CD4-positive, alpha-beta memory T cell (primary cell): Measurements from ENCODE around the gene CRACR2B. TPM values are rescaled to one million over a fixed set of nuclear protein-coding genes. Genes with fewer than 3 reads are reported as not detected.
A peak's percentile ranks its signal among the peaks of the same experiment; 100 is the strongest.

Experiments used
- CTCF ChIA-PET: fragments of 350-600 bp; sonication (Branson Sonifier 250); formaldehyde crosslinking; loops from one replicate; lab custom pipeline; 2021; ENCODE audit warnings: inconsistent platforms; ENCODE audit not compliant: partially characterized antibody; lab: Charles Lee
- POLR2A ChIA-PET: fragments of 350-600 bp; sonication (Branson Sonifier 250); formaldehyde crosslinking; loops from one replicate; lab custom pipeline; 2021; ENCODE audit not compliant: partially characterized antibody; lab: Charles Lee
- DNase-seq, 5 donors: peaks; one replicate each; pipeline versions ENCODE4 v3.0.0 to v3.0.0-alpha.2; 2020 to 2022; ENCODE audit warnings: mixed read lengths in 1 of 5
- H3K27ac ChIP-seq: one replicate; pipeline ENCODE4 v1.7.0; 2013; ENCODE audit warnings: low read depth, low read length
- H3K27me3 ChIP-seq: 2 replicates; pipeline ENCODE4 v1.7.0; 2013; ENCODE audit warnings: mild to moderate bottlenecking, low read length, moderate library complexity; ENCODE audit not compliant: insufficient read depth
- H3K36me3 ChIP-seq: 2 replicates; pipeline ENCODE4 v1.7.0; 2013; ENCODE audit warnings: mild to moderate bottlenecking, low read length, moderate library complexity; ENCODE audit not compliant: insufficient read depth
- H3K4me1 ChIP-seq: 2 replicates; pipeline ENCODE4 v1.7.0; 2013; ENCODE audit warnings: mild to moderate bottlenecking, low read length, moderate library complexity; ENCODE audit not compliant: insufficient read depth
- H3K4me3 ChIP-seq, 2 donors: one replicate each; pipeline ENCODE4 v1.7.0; 2013; ENCODE audit warnings: low read length in 2 of 2, mild to moderate bottlenecking in 1 of 2
- H3K9me3 ChIP-seq, 2 donors: one replicate each; pipeline ENCODE4 v1.7.0; 2013; ENCODE audit warnings: low read length in 2 of 2, control low read depth in 1 of 2; ENCODE audit not compliant: control insufficient read depth in 1 of 2
- H3K27ac Mint-ChIP-seq, 7 donors: one replicate each; pipeline ENCODE4 v1.8.0; 2020 to 2021; ENCODE audit warnings: mixed read lengths in 7 of 7, mild to moderate bottlenecking in 6 of 7, inconsistent platforms in 3 of 7, moderate library complexity in 3 of 7
- H3K27me3 Mint-ChIP-seq, 2 donors: one replicate each; pipeline ENCODE4 v1.8.0; 2020 to 2021; ENCODE audit warnings: mixed read lengths in 2 of 2
- H3K36me3 Mint-ChIP-seq, 2 donors: one replicate each; pipeline ENCODE4 v1.8.0; 2020 to 2021; ENCODE audit warnings: mixed read lengths in 2 of 2, inconsistent platforms in 1 of 2, mild to moderate bottlenecking in 1 of 2
- H3K4me1 Mint-ChIP-seq, 4 donors: one replicate each; pipeline ENCODE4 v1.8.0; 2020 to 2021; ENCODE audit warnings: mixed read lengths in 4 of 4, mild to moderate bottlenecking in 1 of 4
- H3K4me3 Mint-ChIP-seq, 8 donors: one replicate each; pipeline ENCODE4 v1.8.0; 2020 to 2021; ENCODE audit warnings: mixed read lengths in 8 of 8, mild to moderate bottlenecking in 7 of 8, moderate library complexity in 6 of 8, inconsistent platforms in 3 of 8
- H3K9me3 Mint-ChIP-seq, 8 donors: one replicate each; pipeline ENCODE4 v1.8.0; 2020 to 2021; ENCODE audit warnings: mixed read lengths in 8 of 8, mild to moderate bottlenecking in 5 of 8, inconsistent platforms in 3 of 8, moderate library complexity in 1 of 8
- intact Hi-C: fragments of 100-400 bp; cut with micrococcal nuclease; formaldehyde crosslinking; loops from one replicate; pipeline ENCODE4 v1.15.1; 2023
- polyA plus RNA-seq, 2 donors: library from polyadenylated mRNA; unstranded; fragments of 300-500 nt; fragmentation: Illumina TruSeq; gene quantifications; one replicate each; pipeline ENCODE4 v1.2.3, GENCODE V29; 2021
- total RNA-seq, 2 experiments: library from RNA; stranded (reverse); gene quantifications; one replicate each; pipeline ENCODE4 v1.2.3, GENCODE V29; 2021

Gene CRACR2B
- total and polyA plus RNA-seq, 4 experiments from 2014 or later = 0.55 TPM; not detected in 3

GRCh38 chr11:792535-792821, 35.2 kb upstream of the CRACR2B start:
- Histone ChIP-seq H3K4me3 (no peak overlapping the region), H3K27me3 (peaks cover 4% of the 10 kb centered on the region), H3K27ac (no peak overlapping the region), H3K4me1 (peaks cover 32% of the 10 kb centered on the region), H3K36me3 (peaks cover 12% of the 10 kb centered on the region), H3K9me3 (no peaks in the 10 kb centered on the region)
- ChIA-PET CTCF (interaction anchor here (1.5 kb wide), 1 partner anchor 9 kb away, joined by 6 read pairs; no protein-coding TSS in a partner anchor), POLR2A (no interaction called here)
- peaks cover 0 to 1% (median 0%) of the 10 kb centered on the region in 8 donors for H3K9me3 Mint-ChIP-seq
- H3K4me3 Mint-ChIP-seq = no peak overlapping the region
- H3K27ac Mint-ChIP-seq = no peak overlapping the region
- no peaks in the 10 kb centered on the region for H3K27me3 Mint-ChIP-seq
- intact Hi-C loops = no loop called here
- no peak for DNase-seq
- peaks cover 5 to 18% (median 10%) of the 10 kb centered on the region in 4 donors for H3K4me1 Mint-ChIP-seq
- peaks cover 0 to 13% of the 10 kb centered on the region in 2 donors for H3K36me3 Mint-ChIP-seq

GRCh38 chr11:792873-793272, 34.8 kb upstream of the CRACR2B start:
- Mint-ChIP-seq H3K9me3 (peaks cover 0 to 1% (median 0%) of the 10 kb centered on the region in 8 donors), H3K4me3 (no peak overlapping the region), H3K36me3 (peaks cover 0 to 13% of the 10 kb centered on the region in 2 donors), H3K4me1 (peaks cover 5 to 19% (median 10%) of the 10 kb centered on the region in 4 donors), H3K27me3 (no peaks in the 10 kb centered on the region), H3K27ac (no peak overlapping the region)
- Histone ChIP-seq H3K4me3 (no peak overlapping the region), H3K36me3 (peaks cover 12% of the 10 kb centered on the region), H3K9me3 (no peaks in the 10 kb centered on the region), H3K4me1 (peaks cover 32% of the 10 kb centered on the region), H3K27ac (no peak overlapping the region), H3K27me3 (peaks cover 4% of the 10 kb centered on the region)
- intact Hi-C loops = no loop called here
- no peak for DNase-seq
- ChIA-PET CTCF (interaction anchor here (1.5 kb wide), 1 partner anchor 10 kb away, joined by 6 read pairs; no protein-coding TSS in a partner anchor), POLR2A (interaction anchor here (1.2 kb wide), 1 partner anchor 15 kb away, joined by 5 read pairs; no protein-coding TSS in a partner anchor)

- peaks cover 5 to 19% (median 10%) of the 10 kb centered on the region in 4 donors for H3K4me1 Mint-ChIP-seq
- peaks cover 4% of the 10 kb centered on the region for H3K27me3 ChIP-seq
- peaks cover 0 to 13% of the 10 kb centered on the region in 2 donors for H3K36me3 Mint-ChIP-seq
- H3K36me3 ChIP-seq = peaks cover 12% of the 10 kb centered on the region
- H3K27ac ChIP-seq = no peak overlapping the region
- intact Hi-C loops = no loop called here
- H3K4me1 ChIP-seq = peaks cover 34% of the 10 kb centered on the region
- POLR2A ChIA-PET = interaction anchor here (1.2 to 1.6 kb wide), 4 partner anchors 10 to 18 kb away, joined by 3 to 5 read pairs (median 4); partner anchors contain the start of gene RPLP2
- peak overlapping the region in 3 of 8 donors; percentile 9 to 50 (median 24) for H3K4me3 Mint-ChIP-seq
- CTCF ChIA-PET = interaction anchor here (1.5 kb wide), 1 partner anchor 10 kb away, joined by 6 read pairs; no protein-coding TSS in a partner anchor
- H3K9me3 ChIP-seq = no peaks in the 10 kb centered on the region
- DNase-seq = no peak
- H3K27ac Mint-ChIP-seq = no peak overlapping the region
- no peaks in the 10 kb centered on the region for H3K27me3 Mint-ChIP-seq
- H3K9me3 Mint-ChIP-seq = peaks cover 0 to 1% (median 0%) of the 10 kb centered on the region in 8 donors
- H3K4me3 ChIP-seq = no peak overlapping the region
Observed at GRCh38 chr11:793556-793955, 34.2 kb upstream of the CRACR2B start.

- peaks cover 36% of the 10 kb centered on the region for H3K4me1 ChIP-seq
- peaks cover 12% of the 10 kb centered on the region for H3K36me3 ChIP-seq
- H3K27ac Mint-ChIP-seq = no peak overlapping the region
- CTCF ChIA-PET = no interaction called here
- POLR2A ChIA-PET = interaction anchor here (1.2 to 1.6 kb wide), 4 partner anchors 9 to 18 kb away, joined by 3 to 5 read pairs (median 4); partner anchors contain the start of gene RPLP2
- peaks cover 0 to 13% of the 10 kb centered on the region in 2 donors for H3K36me3 Mint-ChIP-seq
- peaks cover 5 to 19% (median 10%) of the 10 kb centered on the region in 4 donors for H3K4me1 Mint-ChIP-seq
- intact Hi-C loops = no loop called here
- peaks cover 0 to 1% (median 0%) of the 10 kb centered on the region in 8 donors for H3K9me3 Mint-ChIP-seq
- peaks cover 4% of the 10 kb centered on the region for H3K27me3 ChIP-seq
- H3K4me3 Mint-ChIP-seq = peak overlapping the region in 4 of 8 donors; percentile 10 to 45 (median 37)
- no peak overlapping the region for H3K27ac ChIP-seq
- H3K4me3 ChIP-seq = no peak overlapping the region
- DNase-seq = no peak
- H3K9me3 ChIP-seq = no peaks in the 10 kb centered on the region
- H3K27me3 Mint-ChIP-seq = no peaks in the 10 kb centered on the region
Observed at GRCh38 chr11:794013-794765, 33.5 kb upstream of the CRACR2B start.

GRCh38 chr11:794766-795633, 32.7 kb upstream of the CRACR2B start:
- Histone ChIP-seq H3K4me3 (peak overlapping the region in 1 of 2 donors; percentile 91), H3K36me3 (peaks cover 12% of the 10 kb centered on the region), H3K27ac (peak overlapping the region; percentile 86), H3K9me3 (no peaks in the 10 kb centered on the region), H3K4me1 (peaks cover 32% of the 10 kb centered on the region), H3K27me3 (no peaks in the 10 kb centered on the region)
- H3K36me3 Mint-ChIP-seq = peaks cover 0 to 13% of the 10 kb centered on the region in 2 donors
- no peak for DNase-seq
- peak overlapping the region in 7 of 8 donors; percentile 49 to 92 (median 75) for H3K4me3 Mint-ChIP-seq
- H3K27ac Mint-ChIP-seq = peak overlapping the region in 1 of 7 donors; percentile 48
- CTCF ChIA-PET = interaction anchor here (1.1 to 2.7 kb wide), 2 partner anchors 12 to 29 kb away, joined by 3 to 9 read pairs; no protein-coding TSS in a partner anchor
- peaks cover 0 to 1% (median 0%) of the 10 kb centered on the region in 8 donors for H3K9me3 Mint-ChIP-seq
- peaks cover 5 to 19% (median 10%) of the 10 kb centered on the region in 4 donors for H3K4me1 Mint-ChIP-seq
- intact Hi-C loops = loop anchor here (5.0 kb wide), 3 partner anchors 33 to 238 kb away; partner anchors contain the start of gene AP2A2
- POLR2A ChIA-PET = interaction anchor here (0.8 to 5.1 kb wide), 9 partner anchors 9 to 47 kb away, joined by 3 to 30 read pairs (median 6); partner anchors contain the start of genes GATD1, PNPLA2, RPLP2 and TALDO1
- no peaks in the 10 kb centered on the region for H3K27me3 Mint-ChIP-seq

- peaks cover 0 to 1% (median 0%) of the 10 kb centered on the region in 8 donors for H3K9me3 Mint-ChIP-seq
- ChIA-PET POLR2A (interaction anchor here (0.6 to 5.1 kb wide), 13 partner anchors 8 to 230 kb away, joined by 3 to 30 read pairs (median 6); partner anchors contain the start of genes DEAF1, GATD1, PHRF1 and PIDD1), CTCF (interaction anchor here (1.1 to 2.7 kb wide), 3 partner anchors 13 to 30 kb away, joined by 3 to 9 read pairs (median 4); partner anchors contain the start of gene PNPLA2)
- peak; percentile 72 to 89 (median 76) for DNase-seq
- peaks cover 5 to 19% (median 10%) of the 10 kb centered on the region in 4 donors for H3K4me1 Mint-ChIP-seq
- intact Hi-C loops = loop anchor here (1.0 to 5.0 kb wide), 5 partner anchors 34 to 261 kb away; partner anchors contain the start of genes AP2A2 and HRAS
- H3K4me3 ChIP-seq = peak overlapping the region; percentile 73 to 91
- peaks cover 12% of the 10 kb centered on the region for H3K36me3 ChIP-seq
- H3K27ac ChIP-seq = peak overlapping the region; percentile 86
- peaks cover 32% of the 10 kb centered on the region for H3K4me1 ChIP-seq
- H3K9me3 ChIP-seq = no peaks in the 10 kb centered on the region
- no peaks in the 10 kb centered on the region for H3K27me3 ChIP-seq
- no peaks in the 10 kb centered on the region for H3K27me3 Mint-ChIP-seq
- H3K27ac Mint-ChIP-seq = peak overlapping the region; percentile 93 to 96 (median 94)
- peaks cover 0 to 13% of the 10 kb centered on the region in 2 donors for H3K36me3 Mint-ChIP-seq
- H3K4me3 Mint-ChIP-seq = peak overlapping the region; percentile 86 to 97 (median 91)
Observed at GRCh38 chr11:795634-796564, 31.8 kb upstream of the CRACR2B start.
